NCI-H2029 (cell line): ENCODE measurements around the gene ABL2.
"Not testable (repeated sequence)": the region's sequence is repeated elsewhere in the genome, so short reads cannot be mapped to it uniquely, and the experiment has no call there.

Experiments
- DNase-seq: peaks from one replicate; lab custom pipeline; 2025; lab: John Stamatoyannopoulos, UW

Gene ABL2

DNA sequence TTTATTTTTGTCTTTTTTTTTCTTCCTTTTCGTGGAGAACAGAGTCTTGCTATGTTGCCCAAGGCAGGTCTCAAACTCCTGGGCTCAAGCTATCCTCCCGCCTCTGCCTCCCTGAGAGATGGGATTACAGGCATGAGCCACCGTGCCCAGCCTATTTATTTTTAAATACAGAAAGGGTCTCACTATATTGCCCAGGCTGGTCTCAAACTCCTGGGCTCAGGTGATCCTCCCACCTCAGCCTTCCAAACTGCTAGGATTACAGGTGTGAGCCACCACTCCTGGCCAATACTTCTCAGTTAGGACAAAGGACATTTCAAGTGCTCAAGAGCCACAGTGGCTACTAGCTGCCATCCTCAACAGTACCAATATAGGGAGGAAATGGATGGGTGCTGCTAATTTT is 16.2 kb downstream of the ABL2 start:
- not testable (repeated sequence) for DNase-seq

- DNase-seq, result no peak
Observed at GRCh38 chr1:179208681-179209477, 20.6 kb downstream of the ABL2 start.

DNA sequence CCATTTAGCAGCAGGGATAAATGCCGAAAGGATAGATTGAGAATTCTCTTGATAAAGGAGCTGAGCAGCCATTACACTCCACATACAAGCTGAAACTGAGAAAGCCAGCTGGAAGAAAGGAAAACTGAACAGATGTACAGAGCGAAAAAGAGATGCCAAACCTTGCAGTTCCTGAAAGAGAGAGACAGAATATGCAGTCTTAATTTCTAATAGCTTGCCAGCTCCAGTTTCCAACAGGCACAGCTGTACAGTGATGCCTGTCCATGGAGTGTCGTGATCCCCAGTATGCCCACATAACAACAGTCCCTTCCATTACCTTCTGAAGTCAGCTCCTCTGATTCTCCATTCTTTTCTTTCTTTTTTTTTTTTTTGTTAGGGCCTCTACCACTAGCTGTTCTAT is 22.7 kb downstream of the ABL2 start:
- no peak for DNase-seq

GRCh38 chr1:179205284-179205683 is 24.2 kb downstream of the ABL2 start:
- no peak for DNase-seq

GRCh38 chr1:179202161-179202560 is 27.3 kb downstream of the ABL2 start:
- no peak for DNase-seq

- DNase-seq, result no peak
Observed at GRCh38 chr1:179200586-179200985, 28.9 kb downstream of the ABL2 start.

DNA sequence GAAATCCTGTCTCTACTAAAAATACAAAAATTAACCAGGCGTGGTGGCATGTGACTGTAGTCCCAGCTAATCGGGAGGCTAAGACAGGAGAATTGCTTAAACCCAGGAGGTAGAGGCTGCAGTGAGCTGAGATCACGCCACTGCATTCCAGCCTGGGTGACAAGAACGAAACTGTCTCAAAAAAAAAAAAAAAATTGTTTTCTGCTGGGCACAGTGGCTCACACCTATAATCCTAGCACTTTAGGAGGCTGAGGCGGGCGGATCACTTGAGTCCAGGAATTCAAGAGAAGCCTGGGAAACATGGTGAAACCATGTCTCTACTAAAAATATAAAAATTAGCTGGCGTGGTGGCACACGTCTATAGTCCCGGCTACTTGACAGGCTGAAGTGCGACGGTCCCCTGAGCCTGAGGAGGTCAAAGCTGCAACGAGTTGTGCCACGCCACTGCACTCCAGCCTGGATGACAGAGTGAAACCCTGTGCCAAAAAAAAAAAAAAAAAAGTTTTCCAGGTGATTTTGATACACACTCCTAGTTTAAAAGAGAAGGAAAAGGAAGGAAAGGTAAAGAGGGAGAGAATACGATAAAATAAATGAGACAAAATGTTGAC is 31.7 kb downstream of the ABL2 start:
- DNase-seq, result no peak

DNA sequence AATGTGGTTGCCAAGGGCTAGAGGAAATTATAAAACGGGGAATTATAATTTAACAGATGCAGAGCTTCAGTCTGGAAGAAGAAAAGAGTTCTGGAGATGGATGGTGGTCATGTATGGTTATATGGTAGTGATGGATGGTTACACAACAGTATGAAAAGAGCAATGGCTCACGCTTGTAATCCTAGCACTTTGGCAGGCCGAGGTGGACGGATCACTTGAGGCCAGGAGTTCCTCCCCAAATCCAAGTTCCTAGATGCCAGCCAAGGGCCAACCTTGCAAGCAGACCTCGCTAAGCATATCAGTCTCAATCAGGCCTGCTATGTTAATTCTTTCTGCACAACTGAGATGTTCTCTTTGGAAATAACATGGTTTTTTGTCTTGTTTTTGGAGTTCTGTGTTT is 33.6 kb downstream of the ABL2 start:
- not testable (repeated sequence) for DNase-seq

GRCh38 chr1:179195376-179195775 is 34.1 kb downstream of the ABL2 start:
- no peak for DNase-seq

DNA sequence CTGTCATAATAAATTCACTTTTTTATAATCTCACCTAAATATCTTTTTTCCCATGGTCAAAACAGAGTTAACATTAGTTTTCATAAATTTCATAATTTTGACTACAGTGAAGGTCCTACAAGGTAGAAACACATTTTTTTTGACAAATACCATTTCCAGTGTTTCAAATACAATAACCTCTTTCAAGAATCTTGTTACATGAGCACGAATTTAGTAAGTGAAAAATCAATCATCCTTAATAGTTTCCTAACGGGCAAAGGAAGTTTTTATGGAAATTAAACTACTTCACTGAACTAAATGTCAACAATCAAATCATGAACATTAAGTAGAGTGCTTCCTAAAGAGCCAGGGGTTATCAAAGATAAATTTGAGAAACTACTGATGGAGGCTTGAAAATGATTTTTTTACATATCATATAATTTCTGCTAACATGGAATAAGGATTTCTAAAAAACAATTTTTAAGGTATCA is 35.4 kb downstream of the ABL2 start:
- DNase-seq, result no peak

GRCh38 chr1:179190861-179191260 is 38.6 kb downstream of the ABL2 start:
- no peak for DNase-seq

DNA sequence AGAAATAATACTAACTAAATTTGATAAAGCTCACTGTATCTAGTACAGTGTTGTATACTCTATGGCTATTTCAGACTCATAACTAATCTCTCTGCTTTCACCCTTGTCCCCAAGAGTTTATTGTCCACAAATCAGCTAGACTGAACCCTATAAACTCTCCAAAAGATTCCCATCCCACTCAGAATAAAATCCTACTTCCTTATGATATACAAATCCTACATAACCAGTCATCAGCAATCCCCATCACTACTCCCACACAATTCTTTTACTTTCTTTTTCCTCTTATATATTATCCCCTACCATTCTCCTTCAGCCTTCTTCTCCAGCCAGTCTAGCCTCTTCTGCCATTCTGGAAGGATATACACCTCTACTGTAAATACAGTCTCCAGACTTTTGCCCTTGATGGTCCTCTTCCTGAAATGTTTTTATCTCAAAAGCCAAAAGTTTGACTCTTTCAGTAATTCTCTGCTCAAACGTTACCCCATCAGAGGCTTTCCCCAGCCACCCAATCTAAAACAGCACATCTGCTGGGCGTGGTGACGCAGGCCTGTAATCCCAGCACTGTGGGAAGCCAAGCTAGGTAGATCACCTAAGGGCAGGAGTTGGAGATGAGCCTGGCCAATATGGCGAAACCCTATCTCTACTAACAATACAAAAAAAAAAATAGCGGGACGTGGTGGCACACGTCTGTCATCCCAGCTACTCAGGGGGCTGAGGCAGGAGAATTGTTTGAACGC is 41.6 kb downstream of the ABL2 start:
- DNase-seq, result no peak

DNA sequence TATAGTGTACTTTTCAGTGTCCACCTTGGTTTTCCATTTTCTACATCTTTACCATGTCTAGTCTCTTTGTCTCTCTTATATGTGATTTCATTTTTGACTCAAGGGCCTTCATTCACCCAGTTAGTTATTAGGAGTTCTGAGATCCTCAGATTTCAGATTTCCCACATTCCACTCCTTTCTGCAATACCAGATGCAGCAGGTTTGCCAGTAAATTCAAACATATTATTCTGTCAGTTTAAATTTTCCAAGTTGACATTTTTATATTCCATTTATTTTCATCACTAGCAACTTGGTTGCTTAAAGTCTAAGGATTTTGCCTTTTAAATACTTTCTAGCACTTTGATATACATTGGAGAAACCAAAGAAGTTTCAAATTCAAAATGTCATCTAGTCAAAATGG is 42.4 kb downstream of the ABL2 start:
- DNase-seq, result no peak

- no peak for DNase-seq
Observed at GRCh38 chr1:179184403-179184802, 45.1 kb downstream of the ABL2 start.

DNA sequence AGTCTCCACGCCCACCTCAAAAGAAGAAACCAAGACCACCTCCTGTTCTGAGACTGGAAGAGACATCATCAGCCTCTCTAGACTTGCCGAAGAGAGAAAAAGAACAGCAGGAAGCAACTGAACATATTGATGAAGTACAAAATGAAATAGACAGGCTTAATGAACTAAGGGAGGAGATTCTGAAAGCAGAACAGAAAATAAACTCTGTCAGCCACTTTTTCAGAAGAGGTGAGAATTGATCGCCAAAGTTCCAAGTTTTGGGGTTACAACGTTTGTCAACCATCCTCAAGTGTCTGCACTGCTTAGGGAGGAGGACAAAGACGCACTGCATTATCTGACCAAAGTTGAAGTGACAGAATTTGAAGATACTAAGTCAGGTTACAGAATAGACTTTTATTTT is 45.6 kb downstream of the ABL2 start:
- DNase-seq, result no peak

DNA sequence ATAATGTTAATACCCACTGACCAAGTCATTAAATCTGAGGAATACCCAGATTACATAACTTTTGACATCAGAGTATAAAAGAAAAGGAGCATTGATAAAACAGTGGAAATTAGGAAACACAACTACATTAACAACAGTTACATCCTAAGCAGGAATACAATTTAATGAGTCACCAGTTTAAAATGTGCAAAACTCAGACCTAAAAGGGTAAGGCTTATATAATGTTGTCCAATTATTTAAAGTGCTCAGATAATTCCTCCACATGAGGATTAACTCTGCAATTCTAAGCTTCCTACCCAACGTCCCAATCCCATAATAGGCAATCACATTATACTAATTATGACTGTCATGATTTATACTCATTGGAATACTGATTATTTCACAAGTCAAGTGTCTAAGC is 50.5 kb downstream of the ABL2 start:
- no peak for DNase-seq

- no peak for DNase-seq
Observed at GRCh38 chr1:179178183-179178582, 51.3 kb downstream of the ABL2 start.

GRCh38 chr1:179177615-179178014 is 51.9 kb downstream of the ABL2 start:
- no peak for DNase-seq

- no peak for DNase-seq
Observed at GRCh38 chr1:179177182-179177581, 52.3 kb downstream of the ABL2 start.

DNA sequence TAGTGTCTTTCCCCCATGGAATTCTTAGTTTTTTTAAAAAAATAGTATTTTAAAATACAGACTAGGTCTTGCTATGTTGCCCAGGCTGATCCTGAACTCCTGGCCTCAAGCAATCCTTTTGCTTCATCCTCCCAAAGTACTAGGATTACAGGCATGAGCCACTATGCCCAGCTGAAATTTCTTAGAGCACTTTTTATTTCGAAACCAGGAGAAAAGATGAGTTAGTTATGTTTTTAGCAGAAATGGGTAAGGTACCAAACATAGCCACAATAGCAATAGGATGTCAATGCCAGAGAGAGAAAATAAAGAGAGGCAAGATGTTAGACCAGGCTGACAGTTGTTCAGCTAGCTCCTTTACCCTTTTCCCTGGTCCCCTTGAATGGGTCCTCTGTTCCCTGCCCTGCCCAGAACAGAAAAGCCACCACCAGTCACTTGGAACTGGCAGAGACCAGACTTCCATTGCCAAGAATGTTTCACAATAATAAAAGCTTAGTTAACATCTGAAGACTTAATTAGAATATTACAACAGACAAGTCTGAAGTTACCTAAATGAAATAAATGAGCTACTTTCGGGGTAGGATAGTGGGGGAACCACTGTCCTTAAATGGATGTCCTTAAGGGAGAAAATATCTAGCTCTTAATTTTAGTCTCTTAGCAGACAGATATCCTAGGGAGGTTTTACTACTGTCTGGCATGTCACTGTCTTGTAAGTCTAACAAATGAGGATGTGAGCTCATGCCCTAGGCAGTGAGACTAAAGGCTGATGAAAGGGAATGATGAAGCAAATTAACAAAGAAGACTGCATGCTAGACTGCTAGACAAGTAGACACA is 54.3 kb downstream of the ABL2 start:
- DNase-seq, result no peak

GRCh38 chr1:179170468-179170770 is 59.1 kb downstream of the ABL2 start:
- DNase-seq, result not testable (repeated sequence)
